ENCODE data around the gene TPRX1.

DNA sequence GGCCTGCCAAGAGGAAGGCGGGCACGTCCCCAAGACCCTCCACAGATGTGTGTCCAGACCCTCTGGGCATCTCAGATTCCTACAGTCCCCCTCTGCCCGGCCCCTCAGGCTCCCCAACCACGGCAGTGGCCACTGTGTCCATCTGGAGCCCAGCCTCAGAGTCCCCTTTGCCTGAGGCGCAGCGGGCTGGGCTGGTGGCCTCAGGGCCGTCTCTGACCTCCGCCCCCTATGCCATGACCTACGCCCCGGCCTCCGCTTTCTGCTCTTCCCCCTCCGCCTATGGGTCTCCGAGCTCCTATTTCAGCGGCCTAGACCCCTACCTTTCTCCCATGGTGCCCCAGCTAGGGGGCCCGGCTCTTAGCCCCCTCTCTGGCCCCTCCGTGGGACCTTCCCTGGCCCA lies 35.1 kb upstream of the TPRX1 start:
- TF ChIP-seq, protein P1, sequence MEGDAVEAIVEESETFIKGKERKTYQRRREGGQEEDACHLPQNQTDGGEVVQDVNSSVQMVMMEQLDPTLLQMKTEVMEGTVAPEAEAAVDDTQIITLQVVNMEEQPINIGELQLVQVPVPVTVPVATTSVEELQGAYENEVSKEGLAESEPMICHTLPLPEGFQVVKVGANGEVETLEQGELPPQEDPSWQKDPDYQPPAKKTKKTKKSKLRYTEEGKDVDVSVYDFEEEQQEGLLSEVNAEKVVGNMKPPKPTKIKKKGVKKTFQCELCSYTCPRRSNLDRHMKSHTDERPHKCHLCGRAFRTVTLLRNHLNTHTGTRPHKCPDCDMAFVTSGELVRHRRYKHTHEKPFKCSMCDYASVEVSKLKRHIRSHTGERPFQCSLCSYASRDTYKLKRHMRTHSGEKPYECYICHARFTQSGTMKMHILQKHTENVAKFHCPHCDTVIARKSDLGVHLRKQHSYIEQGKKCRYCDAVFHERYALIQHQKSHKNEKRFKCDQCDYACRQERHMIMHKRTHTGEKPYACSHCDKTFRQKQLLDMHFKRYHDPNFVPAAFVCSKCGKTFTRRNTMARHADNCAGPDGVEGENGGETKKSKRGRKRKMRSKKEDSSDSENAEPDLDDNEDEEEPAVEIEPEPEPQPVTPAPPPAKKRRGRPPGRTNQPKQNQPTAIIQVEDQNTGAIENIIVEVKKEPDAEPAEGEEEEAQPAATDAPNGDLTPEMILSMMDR (IDR thresholded peaks at IDR 0.05): no peak
- TF ChIP-seq POLR2A (IDR thresholded peaks at IDR 0.05): no peak
- no peak for TF ChIP-seq POLR2AphosphoS5 (IDR thresholded peaks at IDR 0.05; ENCODE audit: insufficient read depth in 1 of 2, low read depth in 1 of 2)

Measured in vagina (tissue), 2 donors.